ENCODE data around the gene ANKS1A. TPM values are rescaled to one million over a fixed set of nuclear protein-coding genes. Genes with fewer than 3 reads are reported as not detected.

Gene ANKS1A
- total and polyA plus RNA-seq, 10 donors = 5.1 to 68.9 (median 45.6) TPM

- H3K4me1 ChIP-seq = peaks cover 16 to 89% (median 45%) of the 10 kb centered on the region in 6 donors
- no peak overlapping the region for H3K27ac ChIP-seq
Measured at GRCh38 chr6:35028781-35029769, 140.0 kb downstream of the ANKS1A start.

GRCh38 chr6:35030099-35030498, 141.0 kb downstream of the ANKS1A start:
- intact Hi-C loops (cut with DNase I; ENCODE audit: low total_unique reads) = no loop called here
- H3K27ac ChIP-seq = no peak overlapping the region
- TF ChIP-seq CTCF (IDR thresholded peaks at IDR 0.05 in 8 of 11, conservative IDR thresholded peaks at IDR 0.05 in 3 of 11) (no peak), POLR2AphosphoS5 (IDR thresholded peaks at IDR 0.05) (no peak), POLR2A (IDR thresholded peaks at IDR 0.05) (no peak)
- no peak overlapping the region for H3K4me3 ChIP-seq
- peaks cover 0 to 83% (median 1%) of the 10 kb centered on the region in 6 donors for H3K36me3 ChIP-seq
- WGBS, 5 donors = 35 to 47% (median 43%) methylated on average over 2 of the region's 2 CpGs
- H3K4me1 ChIP-seq = peaks cover 9 to 89% (median 47%) of the 10 kb centered on the region in 6 donors
- no peaks in the 10 kb centered on the region for H3K27me3 ChIP-seq (replicated peaks in 1 of 7)
- no peaks in the 10 kb centered on the region for H3K9me3 ChIP-seq
- DNase-seq = no peak

More at GRCh38 chr6:35028781-35029769, 140.0 kb downstream of the ANKS1A start:
- H3K27me3 ChIP-seq (replicated peaks in 1 of 7) = no peaks in the 10 kb centered on the region
- H3K4me3 ChIP-seq = no peak overlapping the region
- H3K36me3 ChIP-seq = peaks cover 0 to 73% (median 1%) of the 10 kb centered on the region in 6 donors
- DNase-seq = no peak
- intact Hi-C loops (cut with DNase I; ENCODE audit: low total_unique reads) = no loop called here
- TF ChIP-seq POLR2A (IDR thresholded peaks at IDR 0.05) (no peak), CTCF (IDR thresholded peaks at IDR 0.05 in 8 of 11, conservative IDR thresholded peaks at IDR 0.05 in 3 of 11) (no peak), POLR2AphosphoS5 (IDR thresholded peaks at IDR 0.05) (no peak)
- 76 to 86% (median 80%) methylated on average over 9 of the region's 9 CpGs for WGBS, 5 donors
- no peaks in the 10 kb centered on the region for H3K9me3 ChIP-seq

- DNase-seq = no peak
- WGBS, 5 donors = 79 to 92% (median 84%) methylated on average over 5 of the region's 5 CpGs
- TF ChIP-seq POLR2A (IDR thresholded peaks at IDR 0.05) = no peak
- no peak for TF ChIP-seq CTCF (IDR thresholded peaks at IDR 0.05 in 8 of 11, conservative IDR thresholded peaks at IDR 0.05 in 3 of 11)
- no peak for TF ChIP-seq POLR2AphosphoS5 (IDR thresholded peaks at IDR 0.05)
- Histone ChIP-seq H3K4me1 (peaks cover 14 to 89% (median 48%) of the 10 kb centered on the region in 6 donors), H3K27me3 (replicated peaks in 1 of 7) (no peaks in the 10 kb centered on the region), H3K9me3 (no peaks in the 10 kb centered on the region), H3K36me3 (peaks cover 0 to 81% (median 1%) of the 10 kb centered on the region in 6 donors), H3K4me3 (no peak overlapping the region), H3K27ac (no peak overlapping the region)
- intact Hi-C loops (cut with DNase I; ENCODE audit: low total_unique reads) = no loop called here
Measured at GRCh38 chr6:35031611-35032529, 142.8 kb downstream of the ANKS1A start.
